K562 (cell line): Measurements from ENCODE around the gene YPEL5. TPM values are rescaled to one million over a fixed set of nuclear protein-coding genes. Genes with fewer than 3 reads are reported as not detected.

Source experiments
- ATF7 ChIP-seq: fragments of 450-650 bp; IDR thresholded peaks from 2 replicates; pipeline ENCODE4 v1.7.1; 2014; ENCODE audit warnings: mild to moderate bottlenecking, moderate library complexity
- BACH1 ChIP-seq: fragments of 200-800 bp; sonication (Bioruptor generic); IDR thresholded peaks from 2 replicates; pipeline ENCODE4 v1.6.1; 2016; ENCODE audit warnings: missing genetic modification characterization, missing compliant biosample characterization
- CHD1 ChIP-seq: fragments of 200-600 bp; sonication (generic); IDR thresholded peaks from one replicate; pipeline ENCODE4 v1.6.1; 2012; ENCODE audit warnings: mild to moderate bottlenecking, moderate library complexity, low read length, inconsistent platforms
- HDAC3 ChIP-seq: fragments of 450-650 bp; IDR thresholded peaks from 2 replicates; pipeline ENCODE4 v1.6.1; 2018; ENCODE audit warnings: borderline replicate concordance, mild to moderate bottlenecking, moderate library complexity; ENCODE audit not compliant: partially characterized antibody
- POLR2G ChIP-seq: fragments of 200-400 bp; formaldehyde crosslinking; IDR thresholded peaks from 2 replicates; pipeline ENCODE4 v1.6.1; 2017; ENCODE audit warnings: low read depth, mild to moderate bottlenecking, antibody characterized with exemption, low read length, moderate library complexity
- PPARD ChIP-seq: fragments of 250-450 bp; sonication (Bioruptor Pico); IDR thresholded peaks from 2 replicates; pipeline ENCODE4 v1.8.0; 2022; ENCODE audit warnings: inconsistent platforms, mild to moderate bottlenecking, moderate library complexity
- RHOXF2B ChIP-seq: fragments of 250-450 bp; sonication (Bioruptor Pico); conservative IDR thresholded peaks from 2 replicates; pipeline ENCODE4 v1.5.1; 2021
- SAP30 ChIP-seq: fragments of 200-600 bp; sonication (generic); IDR thresholded peaks from 2 replicates; pipeline ENCODE4 v1.6.1; 2012; ENCODE audit warnings: borderline replicate concordance, low read depth, mild to moderate bottlenecking, moderate library complexity, low read length, control low read depth, inconsistent platforms; ENCODE audit not compliant: insufficient read depth, poor library complexity, severe bottlenecking
- SETDB1 ChIP-seq: IDR thresholded peaks from one replicate; pipeline ENCODE4 v1.6.1; 2012; ENCODE audit warnings: low read length, control low read depth, inconsistent platforms
- TBP ChIP-seq: optimal IDR thresholded peaks from 2 replicates; pipeline ENCODE3; 2011; ENCODE audit warnings: low read depth, low read length, improper control_type of control experiment
- TCFL5 ChIP-seq: fragments of 250-450 bp; sonication (Bioruptor Pico); conservative IDR thresholded peaks from 2 replicates; pipeline ENCODE4 v1.6.1; 2021; ENCODE audit warnings: mild to moderate bottlenecking, moderate library complexity, matching md5 sums
- ZFP36 ChIP-seq: fragments of 150-350 bp; IDR thresholded peaks from 2 replicates; pipeline ENCODE4 v1.6.1; 2018; ENCODE audit warnings: low read length, low read depth; ENCODE audit not compliant: partially characterized antibody
- ZNF780A ChIP-seq: fragments of 250-450 bp; sonication (Bioruptor Pico); IDR thresholded peaks from 2 replicates; pipeline ENCODE4 v1.5.0; 2021; ENCODE audit warnings: mild to moderate bottlenecking
- polyA plus RNA-seq, 8 experiments: library from polyadenylated mRNA; depleted of rRNA in 4 of 8; stranded (reverse) in 5 of 8; unstranded in 3 of 8; fragments of >200 nt; fragmentation: Nextera tagmentation in 2 of 8; fragmentation: Illumina TruSeq in 1 of 8; extraction: Ambion mirVana in 2 of 8; extraction: Trizol in 1 of 8; gene quantifications; 2 replicates each; pipeline versions ENCODE4 v1.2.1 to v1.2.3, GENCODE V29; 2011 to 2014; ENCODE audit warnings: inconsistent platforms in 1 of 8, missing spikeins in 1 of 8
- total RNA-seq, 7 experiments: library from RNA; depleted of rRNA in 6 of 7; stranded (reverse); fragments of >200 nt in 6 of 7; fragmentation: Illumina TruSeq in 2 of 7; extraction: Trizol in 2 of 7; gene quantifications; 2 replicates each; pipeline versions ENCODE4 v1.2.1 to v1.2.3, GENCODE V29; 2011 to 2021; ENCODE audit warnings: low replicate concordance in 1 of 7
- TF ChIP-seq, protein P1 (sequence below): sonication (generic); formaldehyde crosslinking; IDR thresholded peaks from 2 replicates; pipeline ENCODE4 v1.8.0; 2023; ENCODE audit warnings: missing genetic modification reagents, mild to moderate bottlenecking, borderline replicate concordance
- TF ChIP-seq, protein P2 (sequence below): fragments of 250-450 bp; sonication (Bioruptor Pico); IDR thresholded peaks from 2 replicates; pipeline ENCODE4 v1.4.0; 2020
- TF ChIP-seq, protein P3 (sequence below), 2 experiments: IDR thresholded peaks; 2 replicates each; pipeline ENCODE4 v1.6.1; 2011; ENCODE audit warnings: borderline replicate concordance in 1 of 2, control low read depth in 1 of 2, low read depth in 1 of 2, low read length in 1 of 2, mild to moderate bottlenecking in 1 of 2, mixed read lengths in 1 of 2, moderate library complexity in 1 of 2; ENCODE audit not compliant: insufficient read depth in 1 of 2, insufficient read length in 1 of 2, poor library complexity in 1 of 2, severe bottlenecking in 1 of 2; ENCODE audit errors: extremely low read depth in 1 of 2
- TF ChIP-seq, protein P4 (sequence below): fragments of 250-450 bp; sonication (Bioruptor Pico); IDR thresholded peaks from 2 replicates; pipeline ENCODE4 v1.4.0; 2020; ENCODE audit warnings: borderline replicate concordance

YPEL5 gene
- total and polyA plus RNA-seq, 9 of the 15 experiments (the other 6 are each of a cell fraction or from before 2014, with no cell fraction given): 5.4 to 34.4 (median 12.3) TPM

- TF ChIP-seq, protein P1, sequence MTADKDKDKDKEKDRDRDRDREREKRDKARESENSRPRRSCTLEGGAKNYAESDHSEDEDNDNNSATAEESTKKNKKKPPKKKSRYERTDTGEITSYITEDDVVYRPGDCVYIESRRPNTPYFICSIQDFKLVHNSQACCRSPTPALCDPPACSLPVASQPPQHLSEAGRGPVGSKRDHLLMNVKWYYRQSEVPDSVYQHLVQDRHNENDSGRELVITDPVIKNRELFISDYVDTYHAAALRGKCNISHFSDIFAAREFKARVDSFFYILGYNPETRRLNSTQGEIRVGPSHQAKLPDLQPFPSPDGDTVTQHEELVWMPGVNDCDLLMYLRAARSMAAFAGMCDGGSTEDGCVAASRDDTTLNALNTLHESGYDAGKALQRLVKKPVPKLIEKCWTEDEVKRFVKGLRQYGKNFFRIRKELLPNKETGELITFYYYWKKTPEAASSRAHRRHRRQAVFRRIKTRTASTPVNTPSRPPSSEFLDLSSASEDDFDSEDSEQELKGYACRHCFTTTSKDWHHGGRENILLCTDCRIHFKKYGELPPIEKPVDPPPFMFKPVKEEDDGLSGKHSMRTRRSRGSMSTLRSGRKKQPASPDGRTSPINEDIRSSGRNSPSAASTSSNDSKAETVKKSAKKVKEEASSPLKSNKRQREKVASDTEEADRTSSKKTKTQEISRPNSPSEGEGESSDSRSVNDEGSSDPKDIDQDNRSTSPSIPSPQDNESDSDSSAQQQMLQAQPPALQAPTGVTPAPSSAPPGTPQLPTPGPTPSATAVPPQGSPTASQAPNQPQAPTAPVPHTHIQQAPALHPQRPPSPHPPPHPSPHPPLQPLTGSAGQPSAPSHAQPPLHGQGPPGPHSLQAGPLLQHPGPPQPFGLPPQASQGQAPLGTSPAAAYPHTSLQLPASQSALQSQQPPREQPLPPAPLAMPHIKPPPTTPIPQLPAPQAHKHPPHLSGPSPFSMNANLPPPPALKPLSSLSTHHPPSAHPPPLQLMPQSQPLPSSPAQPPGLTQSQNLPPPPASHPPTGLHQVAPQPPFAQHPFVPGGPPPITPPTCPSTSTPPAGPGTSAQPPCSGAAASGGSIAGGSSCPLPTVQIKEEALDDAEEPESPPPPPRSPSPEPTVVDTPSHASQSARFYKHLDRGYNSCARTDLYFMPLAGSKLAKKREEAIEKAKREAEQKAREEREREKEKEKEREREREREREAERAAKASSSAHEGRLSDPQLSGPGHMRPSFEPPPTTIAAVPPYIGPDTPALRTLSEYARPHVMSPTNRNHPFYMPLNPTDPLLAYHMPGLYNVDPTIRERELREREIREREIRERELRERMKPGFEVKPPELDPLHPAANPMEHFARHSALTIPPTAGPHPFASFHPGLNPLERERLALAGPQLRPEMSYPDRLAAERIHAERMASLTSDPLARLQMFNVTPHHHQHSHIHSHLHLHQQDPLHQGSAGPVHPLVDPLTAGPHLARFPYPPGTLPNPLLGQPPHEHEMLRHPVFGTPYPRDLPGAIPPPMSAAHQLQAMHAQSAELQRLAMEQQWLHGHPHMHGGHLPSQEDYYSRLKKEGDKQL (CRISPR knock-in tag): no peak
- TF ChIP-seq SAP30 (no peak), ZFP36 (no peak), RHOXF2B (no peak), POLR2G (peak; percentile 88), CHD1 (no peak), PPARD (CRISPR knock-in tag) (no peak), TCFL5 (no peak), HDAC3 (no peak), ZNF780A (CRISPR knock-in tag) (no peak), TBP (no peak), BACH1 (tag) (no peak), ATF7 (peak; percentile 88), SETDB1 (no peak)
- TF ChIP-seq, protein P2, sequence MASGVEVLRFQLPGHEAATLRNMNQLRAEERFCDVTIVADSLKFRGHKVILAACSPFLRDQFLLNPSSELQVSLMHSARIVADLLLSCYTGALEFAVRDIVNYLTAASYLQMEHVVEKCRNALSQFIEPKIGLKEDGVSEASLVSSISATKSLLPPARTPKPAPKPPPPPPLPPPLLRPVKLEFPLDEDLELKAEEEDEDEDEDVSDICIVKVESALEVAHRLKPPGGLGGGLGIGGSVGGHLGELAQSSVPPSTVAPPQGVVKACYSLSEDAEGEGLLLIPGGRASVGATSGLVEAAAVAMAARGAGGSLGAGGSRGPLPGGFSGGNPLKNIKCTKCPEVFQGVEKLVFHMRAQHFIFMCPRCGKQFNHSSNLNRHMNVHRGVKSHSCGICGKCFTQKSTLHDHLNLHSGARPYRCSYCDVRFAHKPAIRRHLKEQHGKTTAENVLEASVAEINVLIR (CRISPR knock-in tag): peak; percentile 47
- TF ChIP-seq, protein P3, sequence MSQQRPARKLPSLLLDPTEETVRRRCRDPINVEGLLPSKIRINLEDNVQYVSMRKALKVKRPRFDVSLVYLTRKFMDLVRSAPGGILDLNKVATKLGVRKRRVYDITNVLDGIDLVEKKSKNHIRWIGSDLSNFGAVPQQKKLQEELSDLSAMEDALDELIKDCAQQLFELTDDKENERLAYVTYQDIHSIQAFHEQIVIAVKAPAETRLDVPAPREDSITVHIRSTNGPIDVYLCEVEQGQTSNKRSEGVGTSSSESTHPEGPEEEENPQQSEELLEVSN (IDR thresholded peaks at IDR 0.05; ENCODE audit: borderline replicate concordance in 1 of 2, extremely low read depth in 1 of 2, insufficient read depth in 1 of 2, insufficient read length in 1 of 2, low read depth in 1 of 2, low read length in 1 of 2, poor library complexity in 1 of 2, severe bottlenecking in 1 of 2): peak; percentile 70 to 75
- TF ChIP-seq, protein P4, sequence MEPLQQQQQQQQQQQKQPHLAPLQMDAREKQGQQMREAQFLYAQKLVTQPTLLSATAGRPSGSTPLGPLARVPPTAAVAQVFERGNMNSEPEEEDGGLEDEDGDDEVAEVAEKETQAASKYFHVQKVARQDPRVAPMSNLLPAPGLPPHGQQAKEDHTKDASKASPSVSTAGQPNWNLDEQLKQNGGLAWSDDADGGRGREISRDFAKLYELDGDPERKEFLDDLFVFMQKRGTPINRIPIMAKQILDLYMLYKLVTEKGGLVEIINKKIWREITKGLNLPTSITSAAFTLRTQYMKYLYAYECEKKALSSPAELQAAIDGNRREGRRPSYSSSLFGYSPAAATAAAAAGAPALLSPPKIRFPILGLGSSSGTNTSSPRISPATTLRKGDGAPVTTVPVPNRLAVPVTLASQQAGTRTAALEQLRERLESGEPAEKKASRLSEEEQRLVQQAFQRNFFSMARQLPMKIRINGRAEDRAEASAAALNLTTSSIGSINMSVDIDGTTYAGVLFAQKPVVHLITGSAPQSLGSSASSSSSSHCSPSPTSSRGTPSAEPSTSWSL (CRISPR knock-in tag): no peak
Measured at GRCh38 chr2:30146337-30147195, at the start of gene YPEL5 (continued).
